WERI-Rb-1 (cell line): ENCODE results near the gene QSOX1.

Experiments used
- DNase-seq: peaks from one replicate; pipeline ENCODE4 v3.0.0-alpha.2; 2020
- H3K27ac ChIP-seq: fragments of 250-450 bp; sonication (Bioruptor Pico); 2 replicates; pipeline ENCODE4 v1.5.1; 2020; ENCODE audit warnings: mild to moderate bottlenecking, moderate library complexity
- H3K27me3 ChIP-seq: fragments of 250-450 bp; sonication (Bioruptor Pico); 2 replicates; pipeline ENCODE4 v1.5.1; 2021; ENCODE audit warnings: mild to moderate bottlenecking, low read depth, moderate library complexity; ENCODE audit not compliant: insufficient read depth, severe bottlenecking
- H3K36me3 ChIP-seq: fragments of 250-450 bp; sonication (Bioruptor Pico); 2 replicates; pipeline ENCODE4 v1.5.1; 2020; ENCODE audit warnings: mild to moderate bottlenecking, moderate library complexity
- H3K4me3 ChIP-seq: 2 replicates; pipeline ENCODE4 v1.5.1; 2011; ENCODE audit warnings: low read depth, mild to moderate bottlenecking, control low read depth, low read length
- H3K9me3 ChIP-seq: fragments of 250-450 bp; sonication (Bioruptor Pico); 2 replicates; pipeline ENCODE4 v1.5.1; 2021; ENCODE audit warnings: mild to moderate bottlenecking, moderate library complexity; ENCODE audit not compliant: severe bottlenecking
- TF ChIP-seq, protein P1 (sequence below): IDR thresholded peaks from 2 replicates; pipeline ENCODE4 v1.5.1; 2011; ENCODE audit warnings: low read depth, mild to moderate bottlenecking, control low read depth, inconsistent platforms, low read length

The QSOX1 gene

DNA sequence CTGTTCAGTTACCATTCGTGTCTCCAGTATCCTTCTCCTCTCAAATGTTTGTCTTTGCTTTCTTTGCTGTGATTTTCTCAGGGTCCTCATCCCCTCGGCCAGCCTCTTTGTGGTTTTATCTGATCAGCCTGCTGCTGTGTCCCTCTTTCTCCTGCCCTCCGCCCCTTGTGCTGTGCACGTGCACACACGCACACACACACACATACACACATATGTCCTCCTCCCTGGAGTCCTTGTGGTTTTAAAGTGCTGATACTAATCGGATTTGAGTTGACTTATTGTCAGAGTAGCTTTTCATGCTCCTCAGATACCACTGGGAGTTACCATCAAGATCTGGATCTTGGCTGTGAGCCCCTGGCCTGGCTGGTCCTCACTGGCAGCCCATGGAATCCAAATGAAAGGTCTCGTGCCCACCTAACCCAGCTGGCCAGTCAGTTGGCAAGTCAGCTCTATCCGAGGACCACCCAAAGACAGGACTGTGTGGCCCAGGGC lies 34.1 kb downstream of the QSOX1 start:
- Histone ChIP-seq H3K9me3 (no peaks in the 10 kb centered on the region), H3K4me3 (peak overlapping the region; percentile 15; the same call in 1 of the 2 replicates), H3K27ac (peak overlapping the region; percentile 15), H3K36me3 (peaks cover 6% of the 10 kb centered on the region), H3K27me3 (no peaks in the 10 kb centered on the region)
- peak; percentile 92 for DNase-seq
- TF ChIP-seq, protein P1, sequence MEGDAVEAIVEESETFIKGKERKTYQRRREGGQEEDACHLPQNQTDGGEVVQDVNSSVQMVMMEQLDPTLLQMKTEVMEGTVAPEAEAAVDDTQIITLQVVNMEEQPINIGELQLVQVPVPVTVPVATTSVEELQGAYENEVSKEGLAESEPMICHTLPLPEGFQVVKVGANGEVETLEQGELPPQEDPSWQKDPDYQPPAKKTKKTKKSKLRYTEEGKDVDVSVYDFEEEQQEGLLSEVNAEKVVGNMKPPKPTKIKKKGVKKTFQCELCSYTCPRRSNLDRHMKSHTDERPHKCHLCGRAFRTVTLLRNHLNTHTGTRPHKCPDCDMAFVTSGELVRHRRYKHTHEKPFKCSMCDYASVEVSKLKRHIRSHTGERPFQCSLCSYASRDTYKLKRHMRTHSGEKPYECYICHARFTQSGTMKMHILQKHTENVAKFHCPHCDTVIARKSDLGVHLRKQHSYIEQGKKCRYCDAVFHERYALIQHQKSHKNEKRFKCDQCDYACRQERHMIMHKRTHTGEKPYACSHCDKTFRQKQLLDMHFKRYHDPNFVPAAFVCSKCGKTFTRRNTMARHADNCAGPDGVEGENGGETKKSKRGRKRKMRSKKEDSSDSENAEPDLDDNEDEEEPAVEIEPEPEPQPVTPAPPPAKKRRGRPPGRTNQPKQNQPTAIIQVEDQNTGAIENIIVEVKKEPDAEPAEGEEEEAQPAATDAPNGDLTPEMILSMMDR = no peak

DNA sequence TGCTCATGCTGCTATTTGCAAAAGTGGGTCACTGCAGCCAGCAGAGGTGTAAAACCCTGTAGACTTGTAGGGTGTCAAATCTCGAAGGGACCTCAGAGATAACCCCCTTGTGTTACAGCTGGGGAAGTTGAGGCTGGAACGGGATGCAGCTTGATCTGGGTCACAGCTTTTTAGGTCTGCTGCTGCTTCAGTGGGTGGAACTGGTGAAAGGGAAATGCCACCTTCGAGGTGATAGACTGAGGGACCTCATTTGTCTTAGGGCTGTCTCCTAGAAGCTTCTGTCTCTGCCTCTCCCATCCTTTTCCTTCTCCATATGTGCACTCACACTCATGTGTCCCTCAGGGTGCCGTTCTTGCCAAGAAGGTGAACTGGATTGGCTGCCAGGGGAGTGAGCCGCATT lies 35.4 kb downstream of the QSOX1 start:
- TF ChIP-seq, protein P1 = no peak
- H3K4me3 ChIP-seq = no peak overlapping the region
- H3K27ac ChIP-seq = no peak overlapping the region

DNA sequence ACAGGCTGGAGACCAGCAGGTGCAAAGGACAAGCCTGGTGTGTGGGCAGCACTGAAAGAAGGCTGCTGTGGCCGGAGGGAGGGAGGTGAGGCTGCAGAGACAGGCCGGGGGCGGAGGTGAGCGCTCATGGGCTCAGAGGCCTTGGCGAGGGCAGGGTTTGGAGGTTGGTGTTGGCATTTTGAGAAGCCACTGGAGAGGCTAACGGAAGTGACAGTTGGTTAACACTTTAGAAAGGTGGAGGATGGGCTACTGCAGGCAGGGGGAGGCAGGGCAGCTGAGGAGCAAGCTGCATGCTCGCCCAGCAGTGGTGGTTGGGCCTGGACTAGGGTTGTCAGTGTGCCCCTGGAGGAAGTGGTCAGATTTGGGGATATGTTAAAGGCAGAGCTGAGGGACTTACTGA lies 37.5 kb downstream of the QSOX1 start:
- no peak for DNase-seq
- Histone ChIP-seq H3K27ac (no peak overlapping the region), H3K27me3 (no peaks in the 10 kb centered on the region), H3K4me3 (no peak overlapping the region), H3K9me3 (no peaks in the 10 kb centered on the region), H3K36me3 (peaks cover 6% of the 10 kb centered on the region)
- TF ChIP-seq, protein P1 = no peak

More for the DNA sequence above, 35.4 kb downstream of the QSOX1 start:
- Histone ChIP-seq H3K9me3 (no peaks in the 10 kb centered on the region), H3K36me3 (peaks cover 6% of the 10 kb centered on the region), H3K27me3 (no peaks in the 10 kb centered on the region)
- no peak for DNase-seq

DNA sequence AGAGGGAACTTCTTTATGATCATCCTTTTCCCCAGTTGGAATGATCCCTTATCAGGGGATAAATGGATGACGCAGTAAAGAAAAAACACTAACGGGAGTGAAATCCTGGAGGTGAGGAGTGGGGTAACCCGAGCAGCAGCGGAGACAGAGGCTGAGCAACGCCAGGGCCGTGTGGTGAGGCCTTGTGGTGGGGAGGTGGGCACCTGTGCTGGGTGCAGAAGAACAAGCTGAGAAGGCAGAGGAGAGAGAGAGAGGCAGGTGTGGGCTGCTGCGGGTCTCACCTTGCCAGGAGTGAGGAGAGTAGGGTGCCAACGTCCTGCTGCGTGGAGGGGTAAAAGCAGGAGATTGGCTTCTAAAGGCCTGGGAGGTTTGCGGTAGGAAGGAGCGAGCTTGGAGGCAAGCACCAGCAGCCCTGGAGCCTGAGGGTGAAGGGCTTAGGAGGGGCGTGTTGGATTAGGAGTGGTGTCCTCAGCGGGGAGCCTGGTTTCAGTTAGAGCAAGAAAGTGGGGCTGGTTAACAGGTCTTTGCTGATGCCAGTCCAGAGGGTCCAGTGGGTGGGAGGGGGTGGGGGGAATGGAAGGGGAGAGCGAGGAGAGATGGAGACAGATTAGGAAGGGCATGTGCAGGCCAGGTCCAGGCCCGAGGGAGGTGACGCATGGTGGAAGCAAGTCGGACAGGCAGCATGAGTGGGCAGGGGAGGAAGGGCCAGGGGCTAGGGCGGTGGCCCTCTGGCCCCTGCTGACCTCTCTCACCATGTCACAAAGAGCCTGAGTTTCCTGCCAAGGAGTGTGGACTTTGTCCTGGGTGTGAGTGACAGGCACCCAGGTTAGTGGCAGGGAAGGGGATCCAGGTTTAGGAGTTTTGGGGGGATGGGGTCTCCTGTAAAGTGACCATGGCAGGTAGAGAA lies 38.7 kb downstream of the QSOX1 start:
- H3K27me3 ChIP-seq = no peaks in the 10 kb centered on the region
- no peak overlapping the region for H3K4me3 ChIP-seq
- H3K27ac ChIP-seq = no peak overlapping the region
- DNase-seq = peak; percentile 72
- H3K36me3 ChIP-seq = peaks cover 6% of the 10 kb centered on the region
- TF ChIP-seq, protein P1 = no peak
- no peaks in the 10 kb centered on the region for H3K9me3 ChIP-seq

DNA sequence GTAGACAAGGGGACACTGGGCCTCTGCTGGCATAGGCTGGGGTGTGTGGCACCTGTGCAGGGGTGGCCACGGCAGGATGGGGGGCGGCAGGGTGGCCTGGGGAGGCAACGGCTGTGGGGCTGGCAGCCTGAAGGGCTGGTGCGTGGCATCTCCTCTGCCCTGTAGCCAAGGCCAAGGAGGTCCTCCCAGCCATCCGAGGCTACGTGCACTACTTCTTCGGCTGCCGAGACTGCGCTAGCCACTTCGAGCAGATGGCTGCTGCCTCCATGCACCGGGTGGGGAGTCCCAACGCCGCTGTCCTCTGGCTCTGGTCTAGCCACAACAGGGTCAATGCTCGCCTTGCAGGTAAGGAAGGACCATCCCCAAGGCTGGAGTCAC lies 39.4 kb downstream of the QSOX1 start:
- Histone ChIP-seq H3K27ac (no peak overlapping the region), H3K27me3 (no peaks in the 10 kb centered on the region), H3K4me3 (no peak overlapping the region), H3K9me3 (no peaks in the 10 kb centered on the region), H3K36me3 (peaks cover 6% of the 10 kb centered on the region)
- TF ChIP-seq, protein P1 = no peak
- no peak for DNase-seq
